Endothelial cell of umbilical vein (primary cell): ENCODE results near the gene LITAFD. TPM values are rescaled to one million over a fixed set of nuclear protein-coding genes. Genes with fewer than 3 reads are reported as not detected.

ENCODE experiments used
- BruUV-seq: library from RNA; stranded (reverse); fragments of 400-500 nt; replicated peaks from 2 replicates; lab custom pipeline; 2021; lab: Mats Ljungman, UMichigan
- CTCF ChIA-PET: fragments of 300-600, 350-600 bp; sonication (Branson Sonifier 250); formaldehyde crosslinking; loops from one replicate; lab custom pipeline; 2021; ENCODE audit warnings: antibody characterized with exemption, inconsistent platforms; lab: Charles Lee
- POLR2A ChIA-PET: fragments of 300-600, 350-600 bp; sonication (Branson Sonifier 250); formaldehyde crosslinking; loops from one replicate; lab custom pipeline; 2021; ENCODE audit warnings: antibody characterized with exemption, inconsistent platforms; lab: Charles Lee
- DNase-seq: peaks from one replicate; pipeline ENCODE4 v3.0.0-alpha.2; 2011; ENCODE audit warnings: low read depth, low spot score
- FAIRE-seq: peaks from 2 replicates; lab custom pipeline; 2011; peaks lifted over from hg19 to GRCh38; lab: Jason Lieb, UNC
- H2AFZ ChIP-seq: 2 replicates; pipeline ENCODE4 v1.6.0; 2012; ENCODE audit warnings: low read depth, low read length, control low read depth, inconsistent platforms
- H3K27ac ChIP-seq: 2 replicates; pipeline ENCODE4 v1.5.1; 2011; ENCODE audit warnings: low read depth, mild to moderate bottlenecking, control low read depth, low read length, moderate library complexity; ENCODE audit not compliant: insufficient read depth
- H3K27me3 ChIP-seq, 2 experiments: 2 replicates each; pipeline versions ENCODE4 v1.6.0 to v1.6.1; 2011; ENCODE audit warnings: low read length in 2 of 2, mixed read lengths in 1 of 2; ENCODE audit not compliant: control insufficient read depth in 2 of 2, insufficient read depth in 2 of 2
- H3K36me3 ChIP-seq, 2 experiments: 2 replicates in 1 of 2; 3 replicates in 1 of 2; pipeline ENCODE4 v1.5.1; 2011; ENCODE audit warnings: low read length in 2 of 2, mild to moderate bottlenecking in 1 of 2, moderate library complexity in 1 of 2; ENCODE audit not compliant: control insufficient read depth in 2 of 2, insufficient read depth in 2 of 2; ENCODE audit errors: extremely low read depth in 1 of 2
- H3K4me1 ChIP-seq: 3 replicates; pipeline ENCODE4 v1.5.1; 2011; ENCODE audit warnings: mild to moderate bottlenecking, low read length; ENCODE audit not compliant: control insufficient read depth, insufficient read depth; ENCODE audit errors: extremely low read depth
- H3K4me2 ChIP-seq: 2 replicates; pipeline ENCODE4 v1.6.1; 2011; ENCODE audit warnings: low read length, control low read depth, mixed read lengths; ENCODE audit not compliant: insufficient read depth
- H3K4me3 ChIP-seq, 3 experiments: fragments of 200-600 bp in 1 of 3; sonication (generic), shearing (Covaris generic) in 1 of 3; replicated peaks in 1 of 3; 2 replicates each; pipeline ENCODE4 v1.5.1; 2011 to 2016; ENCODE audit warnings: control low read depth in 3 of 3, low read length in 3 of 3, mild to moderate bottlenecking in 2 of 3, inconsistent platforms in 1 of 3, low read depth in 1 of 3, moderate library complexity in 1 of 3; ENCODE audit not compliant: insufficient read depth in 1 of 3
- H3K79me2 ChIP-seq: 2 replicates; pipeline ENCODE4 v1.6.0; 2012; ENCODE audit warnings: low read length, inconsistent platforms; ENCODE audit not compliant: control insufficient read depth, insufficient read depth
- H3K9ac ChIP-seq: replicated peaks from 2 replicates; pipeline ENCODE3; 2011; ENCODE audit warnings: low read length, control low read depth; ENCODE audit not compliant: insufficient read depth; ENCODE audit errors: extremely low read depth
- H3K9me1 ChIP-seq: replicated peaks from 3 replicates; pipeline ENCODE4 v1.6.0; 2011; ENCODE audit warnings: mild to moderate bottlenecking, low read length; ENCODE audit not compliant: control insufficient read depth, insufficient read depth; ENCODE audit errors: extremely low read depth
- H3K9me3 ChIP-seq: replicated peaks from 2 replicates; pipeline ENCODE4 v1.5.1; 2012; ENCODE audit warnings: low read length, inconsistent platforms; ENCODE audit not compliant: control insufficient read depth, insufficient read depth
- H4K20me1 ChIP-seq: replicated peaks from 2 replicates; pipeline ENCODE3; 2011; ENCODE audit warnings: mild to moderate bottlenecking, low read length; ENCODE audit not compliant: control insufficient read depth, insufficient read depth; ENCODE audit errors: extremely low read depth
- EZH2 ChIP-seq: IDR thresholded peaks from 2 replicates; pipeline ENCODE4 v1.6.1; 2012; ENCODE audit warnings: borderline replicate concordance, low read depth, mild to moderate bottlenecking, moderate library complexity, low read length, inconsistent platforms; ENCODE audit not compliant: severe bottlenecking
- FOS ChIP-seq: IDR thresholded peaks from 2 replicates; pipeline ENCODE4 v1.6.1; 2011; ENCODE audit warnings: mild to moderate bottlenecking, low read length, moderate library complexity, borderline replicate concordance; ENCODE audit not compliant: insufficient read depth
- GATA2 ChIP-seq: IDR thresholded peaks from 2 replicates; pipeline ENCODE4 v1.7.0; 2011; ENCODE audit warnings: low read depth, mild to moderate bottlenecking, moderate library complexity, mixed read lengths, low read length; ENCODE audit not compliant: insufficient read length, insufficient read depth
- MAX ChIP-seq: IDR thresholded peaks from 2 replicates; pipeline ENCODE4 v1.6.1; 2011; ENCODE audit not compliant: insufficient read depth, insufficient read length
- MYC ChIP-seq: IDR thresholded peaks from one replicate; pipeline ENCODE4 v1.6.1; 2011; ENCODE audit warnings: mild to moderate bottlenecking, low read depth, low read length
- POLR2AphosphoS5 ChIP-seq: IDR thresholded peaks from 2 replicates; pipeline ENCODE4 v1.6.1; 2012; ENCODE audit warnings: low read depth, mild to moderate bottlenecking, control low read depth, low read length, moderate library complexity; ENCODE audit not compliant: insufficient read depth
- dilution Hi-C: fragments of 300-500 bp; cut with MboI; formaldehyde crosslinking; loops from one replicate; pipeline ENCODE4 v1.15.0; 2019; ENCODE audit warnings: low sequenced_read_pairs; ENCODE audit not compliant: extremely low pct_ligation_motif_present
- intact Hi-C: fragments of 100-400 bp; cut with micrococcal nuclease; formaldehyde crosslinking; loops from one replicate; pipeline ENCODE4 v1.10.0; 2022
- polyA plus RNA-seq, 4 experiments: library from polyadenylated mRNA; depleted of rRNA in 3 of 4; stranded (reverse) in 3 of 4; unstranded in 1 of 4; fragments of >200 nt; gene quantifications; 2 replicates each; pipeline versions ENCODE4 v1.2.1 to v1.2.3, GENCODE V29; 2011 to 2012; ENCODE audit warnings: missing spikeins in 1 of 4
- total RNA-seq: library from RNA; stranded (reverse); gene quantifications from 2 replicates; pipeline ENCODE4 v1.2.3, GENCODE V29; 2021

Gene LITAFD
- total and polyA plus RNA-seq, 2 donors (not counting 3 experiments of a cell fraction or from before 2014, with no cell fraction given) = not detected

DNA sequence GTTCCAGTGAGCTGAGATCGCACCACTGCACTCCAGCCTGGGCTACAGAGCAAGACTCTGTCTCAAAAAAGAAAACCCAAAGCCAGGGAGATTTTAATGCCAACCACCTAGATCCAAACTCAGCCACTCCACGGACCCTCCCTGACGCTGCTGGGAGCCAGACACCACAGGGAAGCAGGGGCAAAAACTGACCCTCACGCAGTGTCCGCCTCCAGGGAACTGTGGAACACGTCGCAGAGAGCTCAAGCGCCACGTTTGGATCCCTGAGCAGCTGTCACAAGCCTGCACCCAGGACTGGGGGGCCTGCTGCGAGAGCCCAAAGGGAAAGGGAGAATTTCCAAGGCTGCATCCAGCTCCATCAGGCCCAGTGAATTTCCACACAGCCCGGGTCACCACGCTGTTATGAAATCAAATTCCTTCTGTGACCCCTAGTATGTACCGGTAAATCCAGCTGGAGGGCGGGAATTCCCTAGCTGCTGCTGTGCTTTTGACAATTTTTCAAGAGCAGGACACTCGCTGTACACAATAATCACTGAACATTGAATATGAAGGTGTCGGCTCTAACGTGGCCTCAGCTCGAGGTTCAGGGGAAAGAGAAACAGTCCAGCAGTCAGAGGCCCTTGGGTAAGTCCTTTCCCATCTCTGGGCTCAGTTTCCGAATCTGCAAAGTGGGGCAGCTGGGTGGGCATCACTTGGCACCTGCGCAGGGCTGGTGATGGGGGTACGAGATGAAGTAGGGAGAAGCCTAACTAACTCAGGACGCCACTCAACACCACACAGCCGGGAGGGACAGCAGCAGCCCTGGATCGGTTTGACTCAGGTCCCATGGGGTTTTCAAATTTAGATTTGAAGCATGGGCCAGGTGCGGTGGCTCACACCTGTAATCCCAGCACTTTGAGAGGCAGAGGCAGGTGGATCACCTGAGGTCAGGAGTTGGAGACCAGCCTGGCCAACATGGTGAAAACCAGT is 22.0 kb upstream of the LITAFD start:
- Histone ChIP-seq H3K36me3 (peaks cover 0 to 9% of the 10 kb centered on the region in 2 experiments), H3K79me2 (peaks cover 34% of the 10 kb centered on the region), H3K4me2 (no peak overlapping the region), H3K27ac (no peak overlapping the region), H4K20me1 (no peaks in the 10 kb centered on the region), H2AFZ (no peak overlapping the region), H3K9ac (no peak overlapping the region), H3K9me3 (no peaks in the 10 kb centered on the region), H3K4me1 (peaks cover 12% of the 10 kb centered on the region), H3K27me3 (no peaks in the 10 kb centered on the region), H3K9me1 (no peaks in the 10 kb centered on the region), H3K4me3 (no peak overlapping the region)
- DNase-seq (peak; percentile 34), FAIRE-seq (no peak)
- ChIA-PET POLR2A (interaction anchor here (0.7 kb wide), 1 partner anchor 11 kb away, joined by 7 read pairs; no protein-coding TSS in a partner anchor), CTCF (interaction anchor here (0.7 kb wide), 1 partner anchor 20 kb away, joined by 3 read pairs; no protein-coding TSS in a partner anchor)
- dilution Hi-C loops (no loop called here), intact Hi-C loops (no loop called here)
- BruUV-seq = no TSS peak
- TF ChIP-seq GATA2 (no peak), MAX (no peak), POLR2AphosphoS5 (no peak), MYC (no peak), FOS (no peak), EZH2 (no peak)
